Uterus (tissue), 4 donors: ENCODE measurements around the gene SLC4A2. TPM values are rescaled to one million over a fixed set of nuclear protein-coding genes. Genes with fewer than 3 reads are reported as not detected.
A peak's percentile ranks its signal among the peaks of the same experiment; 100 is the strongest.

Experiments
- DNase-seq, 2 donors: peaks; one replicate each; pipeline ENCODE4 v3.0.0-alpha.2; 2019 to 2020
- H3K27ac ChIP-seq, 2 donors: fragments of 200-600 bp; sonication (generic); 1 replicate in 1 of 2; 2 replicates in 1 of 2; pipeline ENCODE4 v1.5.1; 2016 to 2018
- H3K27me3 ChIP-seq, 2 donors: fragments of 200-600 bp; sonication (generic); one replicate each; pipeline ENCODE4 v1.5.1; 2018 to 2019; ENCODE audit warnings: control low read depth in 1 of 2
- H3K36me3 ChIP-seq, 2 donors: fragments of 200-600 bp; sonication (generic); one replicate each; pipeline ENCODE4 v1.5.1; 2019; ENCODE audit warnings: control low read depth in 1 of 2
- H3K4me1 ChIP-seq, 2 donors: fragments of 200-600 bp; sonication (generic); one replicate each; pipeline ENCODE4 v1.5.1; 2018 to 2019; ENCODE audit warnings: control low read depth in 1 of 2
- H3K4me3 ChIP-seq, 2 donors: fragments of 200-600 bp; sonication (generic); 1 replicate in 1 of 2; 2 replicates in 1 of 2; pipeline ENCODE4 v1.5.1; 2018 to 2019; ENCODE audit warnings: mild to moderate bottlenecking in 1 of 2
- H3K9me3 ChIP-seq, 2 donors: fragments of 200-600 bp; sonication (generic); one replicate each; pipeline ENCODE4 v1.5.1; 2019; ENCODE audit warnings: control low read depth in 1 of 2
- POLR2A ChIP-seq, 2 donors: fragments of 450-650 bp; IDR thresholded peaks; one replicate each; pipeline ENCODE4 v1.6.1; 2016; ENCODE audit warnings: antibody characterized with exemption in 2 of 2, mild to moderate bottlenecking in 1 of 2, moderate library complexity in 1 of 2
- intact Hi-C: fragments of 100-400 bp; cut with DNase I; formaldehyde crosslinking; loops from one replicate; pipeline ENCODE4 v1.15.1; 2023; ENCODE audit warnings: low total_unique reads
- total RNA-seq, 4 donors: library from RNA; depleted of rRNA in 3 of 4; stranded (reverse); fragments of >200 nt in 3 of 4; gene quantifications; one replicate each; pipeline versions ENCODE4 v1.1.0 to v1.2.4, GENCODE V29; 2014 to 2023
- TF ChIP-seq, protein P1 (sequence below), 4 experiments: fragments of 200-600 bp in 2 of 4; fragments of 450-650 bp in 2 of 4; sonication (generic) in 2 of 4; IDR thresholded peaks; one replicate each; pipeline ENCODE4 v1.5.1; 2016 to 2019; ENCODE audit warnings: antibody characterized with exemption in 4 of 4, mild to moderate bottlenecking in 2 of 4, moderate library complexity in 1 of 4
- donor health status: DM: yes; HTN: yes; CAD: no.

Gene SLC4A2
- total RNA-seq, 4 donors from 2014 or later, result 37.4 to 177 (median 88.6) TPM

- H3K4me3 ChIP-seq, result no peak overlapping the region
- TF ChIP-seq, protein P1, sequence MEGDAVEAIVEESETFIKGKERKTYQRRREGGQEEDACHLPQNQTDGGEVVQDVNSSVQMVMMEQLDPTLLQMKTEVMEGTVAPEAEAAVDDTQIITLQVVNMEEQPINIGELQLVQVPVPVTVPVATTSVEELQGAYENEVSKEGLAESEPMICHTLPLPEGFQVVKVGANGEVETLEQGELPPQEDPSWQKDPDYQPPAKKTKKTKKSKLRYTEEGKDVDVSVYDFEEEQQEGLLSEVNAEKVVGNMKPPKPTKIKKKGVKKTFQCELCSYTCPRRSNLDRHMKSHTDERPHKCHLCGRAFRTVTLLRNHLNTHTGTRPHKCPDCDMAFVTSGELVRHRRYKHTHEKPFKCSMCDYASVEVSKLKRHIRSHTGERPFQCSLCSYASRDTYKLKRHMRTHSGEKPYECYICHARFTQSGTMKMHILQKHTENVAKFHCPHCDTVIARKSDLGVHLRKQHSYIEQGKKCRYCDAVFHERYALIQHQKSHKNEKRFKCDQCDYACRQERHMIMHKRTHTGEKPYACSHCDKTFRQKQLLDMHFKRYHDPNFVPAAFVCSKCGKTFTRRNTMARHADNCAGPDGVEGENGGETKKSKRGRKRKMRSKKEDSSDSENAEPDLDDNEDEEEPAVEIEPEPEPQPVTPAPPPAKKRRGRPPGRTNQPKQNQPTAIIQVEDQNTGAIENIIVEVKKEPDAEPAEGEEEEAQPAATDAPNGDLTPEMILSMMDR (IDR thresholded peaks at IDR 0.05), result no peak
- no peak for TF ChIP-seq POLR2A (IDR thresholded peaks at IDR 0.05)
- H3K4me1 ChIP-seq, result peaks cover 0 to 10% of the 10 kb centered on the region in 2 donors
- H3K9me3 ChIP-seq, result no peaks in the 10 kb centered on the region
- intact Hi-C loops, result no loop called here
- no peaks in the 10 kb centered on the region for H3K36me3 ChIP-seq
- H3K27me3 ChIP-seq, result no peaks in the 10 kb centered on the region
- DNase-seq, result no peak
- no peak overlapping the region for H3K27ac ChIP-seq
These were observed 62.2 kb downstream of the SLC4A2 start for GRCh38 chr7:151121380-151122170.

GRCh38 chr7:151122276-151122675, 62.9 kb downstream of the SLC4A2 start:
- no peak overlapping the region for H3K4me3 ChIP-seq
- no peak for DNase-seq
- no peak for TF ChIP-seq POLR2A (IDR thresholded peaks at IDR 0.05)
- TF ChIP-seq, protein P1 (IDR thresholded peaks at IDR 0.05), result no peak
- no peak overlapping the region for H3K27ac ChIP-seq
- no peaks in the 10 kb centered on the region for H3K36me3 ChIP-seq
- H3K27me3 ChIP-seq, result no peaks in the 10 kb centered on the region
- H3K9me3 ChIP-seq, result no peaks in the 10 kb centered on the region
- peaks cover 0 to 10% of the 10 kb centered on the region in 2 donors for H3K4me1 ChIP-seq
- intact Hi-C loops, result no loop called here

DNA sequence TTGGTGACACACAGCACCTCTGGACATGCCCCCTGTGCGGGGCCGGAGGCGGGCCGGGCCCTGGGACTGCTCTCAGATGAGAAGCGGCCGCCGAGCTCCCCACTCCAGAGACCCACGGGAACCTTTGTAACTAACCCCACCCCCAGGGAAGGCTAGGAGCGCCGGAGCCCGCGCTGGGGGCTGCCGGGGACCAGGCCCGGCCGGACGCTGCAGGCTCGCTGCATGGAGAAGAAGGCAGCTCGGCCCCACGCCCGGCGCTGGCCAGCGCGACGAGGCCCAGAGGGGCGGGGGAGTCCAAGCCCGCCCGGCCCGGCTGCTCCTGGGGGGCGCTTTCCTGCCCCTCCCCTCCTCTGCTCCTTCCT, 63.4 kb downstream of the SLC4A2 start:
- Histone ChIP-seq H3K9me3 (no peaks in the 10 kb centered on the region), H3K4me3 (no peak overlapping the region), H3K36me3 (no peaks in the 10 kb centered on the region), H3K4me1 (peaks cover 0 to 10% of the 10 kb centered on the region in 2 donors), H3K27ac (no peak overlapping the region), H3K27me3 (no peaks in the 10 kb centered on the region)
- TF ChIP-seq POLR2A (IDR thresholded peaks at IDR 0.05), result no peak
- TF ChIP-seq, protein P1 (IDR thresholded peaks at IDR 0.05), result no peak
- intact Hi-C loops, result no loop called here
- no peak for DNase-seq

- TF ChIP-seq POLR2A (IDR thresholded peaks at IDR 0.05), result no peak
- TF ChIP-seq, protein P1 (IDR thresholded peaks at IDR 0.05), result no peak
- Histone ChIP-seq H3K4me1 (peaks cover 0 to 10% of the 10 kb centered on the region in 2 donors), H3K27ac (no peak overlapping the region), H3K36me3 (no peaks in the 10 kb centered on the region), H3K27me3 (no peaks in the 10 kb centered on the region), H3K4me3 (no peak overlapping the region), H3K9me3 (no peaks in the 10 kb centered on the region)
- intact Hi-C loops, result no loop called here
- DNase-seq, result no peak
These were observed 63.9 kb downstream of the SLC4A2 start for GRCh38 chr7:151123158-151123821.

DNA sequence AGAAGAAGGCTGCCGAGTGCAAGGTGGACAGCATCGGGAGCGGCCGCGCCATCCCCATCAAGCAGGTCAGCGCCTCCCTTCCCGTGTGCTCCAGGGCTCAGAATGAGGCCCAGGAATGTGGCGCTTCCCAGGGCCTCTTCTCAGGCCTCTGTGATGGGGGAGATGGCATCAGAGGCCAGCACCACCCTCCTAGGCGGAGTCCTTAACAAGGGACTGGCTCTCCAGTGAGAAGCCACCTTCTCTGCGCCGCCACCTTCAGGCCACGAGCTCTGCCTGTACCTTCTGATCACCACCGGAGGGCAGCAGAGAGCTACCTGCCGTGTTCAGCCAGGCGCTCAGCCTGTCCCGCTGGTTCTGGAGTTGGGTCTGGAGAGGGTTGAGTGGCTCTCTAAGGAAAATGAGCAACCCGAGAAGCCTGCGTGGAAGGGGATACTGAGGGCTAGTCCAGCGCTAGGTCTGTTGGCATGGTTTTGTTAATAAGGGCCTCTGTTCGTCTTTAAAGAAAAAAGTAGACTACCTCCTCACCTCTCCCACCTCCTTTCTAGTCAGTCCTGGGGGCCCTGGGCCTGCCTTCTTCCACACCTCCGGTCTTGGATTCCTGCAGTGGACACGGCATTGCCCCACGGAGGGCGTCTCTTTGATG, 64.6 kb downstream of the SLC4A2 start:
- Histone ChIP-seq H3K36me3 (no peaks in the 10 kb centered on the region), H3K27me3 (no peaks in the 10 kb centered on the region)
- intact Hi-C loops, result no loop called here

More for the DNA sequence above, 64.6 kb downstream of the SLC4A2 start:
- Histone ChIP-seq H3K27ac (no peak overlapping the region), H3K9me3 (no peaks in the 10 kb centered on the region), H3K4me1 (peaks cover 0 to 10% of the 10 kb centered on the region in 2 donors), H3K4me3 (no peak overlapping the region)
- TF ChIP-seq POLR2A (IDR thresholded peaks at IDR 0.05), result no peak
- TF ChIP-seq, protein P1 (IDR thresholded peaks at IDR 0.05), result peak; percentile 92 to 98 (median 94)
- DNase-seq, result peak; percentile 84
